ENCODE data around the gene NVL. TPM values are rescaled to one million over a fixed set of nuclear protein-coding genes. Genes with fewer than 3 reads are reported as not detected.

Gene NVL
- total RNA-seq, 1 donor from 2014 or later = 33.7 TPM

GRCh38 chr1:224276771-224277487 lies 53.0 kb downstream of the NVL start:
- no peak for DNase-seq

GRCh38 chr1:224274970-224275626 lies 54.9 kb downstream of the NVL start:
- no peak for DNase-seq

GRCh38 chr1:224273641-224274040 lies 56.3 kb downstream of the NVL start:
- DNase-seq = no peak

GRCh38 chr1:224271106-224271505 lies 58.9 kb downstream of the NVL start:
- DNase-seq = no peak

- no peak for DNase-seq
These were observed 62.0 kb downstream of the NVL start for GRCh38 chr1:224267925-224268324.

GRCh38 chr1:224266915-224267856 lies 62.8 kb downstream of the NVL start:
- no peak for DNase-seq

- no peak for DNase-seq
These were observed 63.7 kb downstream of the NVL start for GRCh38 chr1:224266105-224266914.

- DNase-seq = no peak
These were observed 65.7 kb downstream of the NVL start for GRCh38 chr1:224264321-224264720.

- no peak for DNase-seq
These were observed 67.5 kb downstream of the NVL start for GRCh38 chr1:224262373-224263054.

GRCh38 chr1:224259986-224260385 lies 70.0 kb downstream of the NVL start:
- DNase-seq = no peak

- DNase-seq = no peak
These were observed 71.6 kb downstream of the NVL start for GRCh38 chr1:224258351-224258750.

GRCh38 chr1:224256640-224257039 lies 73.3 kb downstream of the NVL start:
- DNase-seq = no peak

- no peak for DNase-seq
These were observed 76.3 kb downstream of the NVL start for GRCh38 chr1:224253721-224254120.

- DNase-seq = no peak
These were observed 77.5 kb downstream of the NVL start for GRCh38 chr1:224252479-224252878.

GRCh38 chr1:224251741-224252146 lies 78.2 kb downstream of the NVL start:
- no peak for DNase-seq

- peak; percentile 42 for DNase-seq
These were observed 84.8 kb downstream of the NVL start for GRCh38 chr1:224245188-224245587.

GRCh38 chr1:224238756-224239155 lies 91.2 kb downstream of the NVL start:
- no peak for DNase-seq

GRCh38 chr1:224238212-224238611 lies 91.8 kb downstream of the NVL start:
- DNase-seq = no peak

- no peak for DNase-seq
These were observed 92.7 kb downstream of the NVL start for GRCh38 chr1:224237119-224237881.

- no peak for DNase-seq
These were observed 94.0 kb downstream of the NVL start for GRCh38 chr1:224235813-224236493.

Measured in skin of body (tissue), 2 donors.